GM19463 (cell line): ENCODE measurements around the gene DLX3.
"Not testable (repeated sequence)": the region's sequence is repeated elsewhere in the genome, so short reads cannot be mapped to it uniquely, and the experiment has no call there.

Experiments
- ATAC-seq: cut with Tn5 transposase; IDR thresholded peaks from one replicate; pipeline ENCODE4 v1.9.1; 2021; ENCODE audit warnings: mild to moderate bottlenecking, moderate library complexity; ENCODE audit not compliant: unreplicated experiment

The DLX3 gene

DNA sequence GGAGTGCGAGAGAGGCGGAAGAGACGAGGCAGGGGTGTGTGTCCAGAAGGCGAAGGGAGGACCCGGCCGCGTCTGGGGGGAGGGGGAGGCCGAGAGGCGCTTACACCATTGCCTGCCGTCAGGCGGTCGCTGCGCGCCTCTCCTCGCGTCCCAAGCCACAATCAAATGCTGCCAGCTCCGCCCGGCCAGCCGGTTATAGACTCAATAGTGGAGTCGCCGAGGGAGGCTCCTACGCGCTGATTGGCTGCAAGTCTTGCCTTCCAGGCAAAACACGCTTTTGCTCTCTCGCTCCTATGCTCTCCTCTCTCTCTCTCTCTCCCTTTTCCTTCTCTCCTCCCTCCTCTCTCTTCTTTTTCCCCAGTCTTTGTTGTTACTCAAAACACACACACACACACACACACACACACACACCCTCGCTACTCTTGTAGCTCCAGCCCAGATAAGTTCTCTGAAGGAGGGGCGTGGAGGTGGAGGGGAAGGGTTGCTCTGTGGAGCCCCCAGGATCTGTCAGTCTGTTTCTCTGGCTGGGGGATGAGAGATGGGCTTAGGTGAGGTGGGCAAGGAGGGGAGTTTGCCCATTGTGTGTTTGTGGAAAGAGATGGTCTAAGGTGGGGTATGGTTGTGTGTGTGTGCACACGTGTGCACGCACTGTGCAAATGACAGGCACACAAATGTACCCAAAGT is at the start of gene DLX3:
DLX3 (minus strand) TSS at position 170 of the 684 bp plus-strand sequence. CDS start 226 bp downstream, outside the sequence.
- no peak for ATAC-seq

DNA sequence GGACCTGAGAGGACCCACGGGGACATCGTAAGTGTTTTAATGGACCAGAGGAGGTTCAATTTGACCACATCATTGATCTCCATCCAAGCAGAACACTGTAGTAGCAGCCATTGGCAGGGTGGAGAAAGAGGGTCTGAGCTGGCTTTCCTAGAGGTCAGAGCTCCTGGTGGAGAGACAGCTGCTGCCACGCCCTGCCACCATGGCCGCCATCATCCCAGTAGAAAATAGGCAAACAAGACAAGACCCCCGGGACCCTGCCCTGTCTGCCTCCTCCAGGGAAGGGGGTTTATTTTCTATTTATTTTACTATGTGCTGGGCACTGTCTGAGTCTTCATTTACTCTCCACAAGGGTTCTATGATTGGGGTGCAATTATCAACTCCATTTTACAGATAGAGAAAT is 49.5 kb upstream of the DLX3 start:
- ATAC-seq, result no peak

DNA sequence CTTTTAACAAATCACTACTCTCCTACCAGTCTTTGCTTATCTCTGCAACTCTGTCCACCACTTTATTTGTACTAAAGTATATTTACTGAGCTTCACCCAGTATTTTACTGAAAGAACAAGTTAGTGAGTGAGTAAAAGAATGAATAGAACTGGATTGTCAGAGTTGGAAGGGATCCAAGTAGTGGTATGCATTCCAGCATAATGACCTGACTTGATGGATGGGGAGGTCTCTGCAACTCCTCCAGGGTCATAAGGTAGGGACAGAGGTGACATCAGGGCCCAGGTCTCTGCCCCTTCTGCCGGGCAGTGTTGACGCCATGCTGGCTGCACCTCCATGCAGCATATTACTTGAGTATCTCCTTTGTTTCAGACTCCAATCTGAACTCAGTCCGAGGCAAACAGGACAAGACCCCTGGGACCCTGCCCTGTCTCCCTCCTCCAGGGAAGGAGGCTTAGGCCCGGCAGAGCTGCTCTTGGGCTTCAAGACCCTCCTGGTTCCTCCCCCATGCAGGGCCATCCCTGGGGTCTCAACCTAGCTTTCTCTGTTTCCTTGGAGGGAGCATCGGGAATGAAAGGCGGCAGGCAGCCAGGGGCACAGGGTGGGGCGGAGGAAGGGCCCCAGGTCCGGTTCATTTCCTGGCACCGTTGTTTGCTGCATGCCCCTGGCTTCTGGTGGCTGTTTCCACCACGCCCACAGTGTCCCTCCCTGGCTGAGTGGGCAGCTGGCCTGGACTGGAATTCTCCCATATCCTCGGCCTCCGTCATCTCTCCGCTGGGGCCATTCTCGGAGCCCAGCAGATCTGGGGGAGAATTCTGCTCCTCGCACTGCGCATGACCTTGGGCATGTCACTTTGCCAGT is 48.5 kb upstream of the DLX3 start:
- ATAC-seq, result no peak

DNA sequence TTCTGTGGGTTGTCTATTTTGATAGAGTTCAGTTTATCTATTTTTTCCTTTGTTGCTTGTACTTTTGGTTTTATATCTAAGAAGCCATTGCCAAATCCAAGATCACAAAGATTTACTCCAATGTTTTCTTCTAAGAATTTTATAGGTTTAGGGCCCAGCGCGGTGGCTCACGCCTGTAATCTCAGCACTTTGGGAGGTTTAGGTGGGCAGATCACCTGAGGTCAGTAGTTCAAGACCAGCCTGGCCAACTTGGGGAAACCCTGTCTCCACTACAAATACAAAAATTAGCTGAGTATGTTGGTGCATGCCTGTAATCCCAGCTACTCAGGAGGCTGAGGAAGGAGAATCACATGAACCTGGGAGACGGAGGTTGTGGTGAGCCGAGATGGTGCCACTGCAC is 47.2 kb upstream of the DLX3 start:
- no peak for ATAC-seq

DNA sequence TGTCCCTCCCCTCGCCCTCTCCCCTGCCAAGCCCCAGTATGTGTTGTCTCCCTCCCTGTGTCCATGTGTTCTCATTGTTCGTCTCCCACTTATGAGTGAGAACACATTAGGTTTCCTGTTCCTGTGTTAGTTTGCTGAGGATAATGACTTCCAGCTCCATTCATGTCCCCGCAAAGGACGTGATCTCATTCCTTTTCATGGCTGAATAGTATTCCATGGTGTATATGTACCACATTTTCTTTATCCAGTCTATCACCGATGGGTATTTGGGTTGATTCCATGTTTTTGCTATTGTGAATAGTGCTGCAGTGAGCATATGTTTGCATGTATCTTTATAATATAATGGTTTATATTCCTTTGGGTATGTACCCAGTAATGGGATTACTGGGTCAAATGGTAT is 45.5 kb upstream of the DLX3 start:
- ATAC-seq, result not testable (repeated sequence)

DNA sequence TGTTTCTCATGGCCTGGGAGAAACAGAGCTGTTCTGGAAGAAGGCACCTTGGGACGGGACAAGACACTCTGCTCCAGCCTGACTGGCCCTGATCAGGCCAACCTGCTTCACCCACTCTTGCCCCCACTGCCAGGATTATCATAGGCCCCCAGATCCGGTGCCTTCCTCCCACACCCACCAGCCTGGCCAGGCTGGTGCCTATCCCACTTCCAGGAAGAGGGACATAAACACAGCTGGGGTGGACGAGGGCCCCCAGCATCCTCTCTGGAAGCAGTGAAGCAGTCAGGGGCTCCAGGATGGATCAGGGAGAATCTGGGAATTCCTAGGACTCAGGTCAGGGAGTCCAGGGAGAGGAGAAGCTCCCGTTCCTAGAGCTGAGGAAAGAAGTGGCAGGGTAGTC is 44.0 kb upstream of the DLX3 start:
- no peak for ATAC-seq

DNA sequence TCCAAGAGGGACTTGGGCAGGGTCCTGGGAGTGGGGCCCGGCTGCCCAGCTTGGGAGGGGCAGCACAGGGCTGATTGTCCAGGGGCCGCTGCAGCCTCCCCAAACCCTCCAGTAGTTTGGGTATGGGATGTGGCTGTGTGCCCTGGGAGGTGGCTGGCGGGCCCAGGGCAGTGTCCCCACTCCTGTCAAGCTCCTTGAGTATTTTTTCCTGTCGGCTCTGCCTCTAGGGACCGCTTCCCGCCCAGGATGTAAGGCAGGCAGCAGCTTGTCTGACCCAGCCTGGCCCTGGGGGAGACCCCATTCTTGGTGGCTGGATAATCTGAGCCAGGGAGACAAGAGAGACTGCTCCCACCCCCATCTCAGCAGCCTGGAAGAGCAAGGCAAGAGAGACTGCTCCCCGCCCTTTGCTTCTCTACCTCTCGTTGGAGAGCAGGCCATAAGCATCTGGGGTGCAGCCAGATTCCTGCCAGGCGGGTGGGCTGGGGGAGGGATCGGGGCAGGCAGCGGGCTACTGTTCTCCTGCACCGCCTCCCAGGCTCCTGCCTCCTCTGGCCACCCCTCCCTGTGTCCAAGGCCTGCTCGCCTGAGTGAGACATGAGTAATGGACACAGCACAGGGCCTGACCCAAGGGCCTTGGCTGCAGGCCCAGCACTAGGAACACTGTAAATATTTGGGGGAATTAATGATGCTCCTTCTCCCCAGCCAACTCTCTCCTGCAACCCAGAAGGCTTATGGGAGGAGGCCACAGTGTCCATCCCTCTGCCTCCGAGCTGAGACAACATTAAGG is 42.5 kb upstream of the DLX3 start:
- ATAC-seq, result no peak

DNA sequence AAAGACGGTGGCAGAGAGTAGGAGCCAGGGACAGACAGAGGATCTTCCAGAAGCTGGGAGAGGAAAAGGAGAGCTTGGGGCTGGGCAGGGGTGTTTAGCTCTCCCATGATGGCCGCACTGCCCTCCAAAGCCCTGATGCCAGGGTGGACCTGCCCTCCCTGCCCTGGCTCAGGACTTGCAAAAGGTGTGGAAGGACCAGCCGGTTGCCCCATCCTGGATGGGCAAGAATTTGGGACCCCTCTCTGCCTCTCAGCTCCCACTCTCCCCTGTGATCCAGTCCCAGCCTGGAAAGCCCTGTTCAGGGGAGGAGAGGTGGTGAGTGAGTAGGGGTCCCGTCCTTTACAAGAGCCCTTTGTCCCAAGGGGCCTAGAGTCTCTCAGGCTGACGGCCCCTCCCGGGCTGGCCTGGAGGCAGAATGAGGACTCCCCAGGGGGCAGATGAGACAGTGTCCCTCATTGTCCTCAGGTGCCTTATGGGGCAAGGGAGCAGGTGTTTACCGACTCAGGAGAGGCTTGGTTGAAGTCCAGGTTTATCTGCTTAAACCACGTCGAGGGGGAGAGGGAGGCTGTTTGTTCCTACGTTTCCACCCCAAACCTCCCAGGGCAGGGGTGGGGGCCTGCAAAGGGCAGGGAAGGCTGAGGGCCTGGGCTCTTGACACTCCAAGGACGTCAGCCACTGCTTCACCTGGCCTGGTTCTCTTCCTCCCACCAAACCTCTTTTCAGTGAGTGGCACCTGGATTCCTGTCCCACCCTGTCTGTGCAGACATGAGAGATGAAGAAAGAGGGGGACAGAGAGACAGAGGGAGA is 41.6 kb upstream of the DLX3 start:
- ATAC-seq, result no peak

DNA sequence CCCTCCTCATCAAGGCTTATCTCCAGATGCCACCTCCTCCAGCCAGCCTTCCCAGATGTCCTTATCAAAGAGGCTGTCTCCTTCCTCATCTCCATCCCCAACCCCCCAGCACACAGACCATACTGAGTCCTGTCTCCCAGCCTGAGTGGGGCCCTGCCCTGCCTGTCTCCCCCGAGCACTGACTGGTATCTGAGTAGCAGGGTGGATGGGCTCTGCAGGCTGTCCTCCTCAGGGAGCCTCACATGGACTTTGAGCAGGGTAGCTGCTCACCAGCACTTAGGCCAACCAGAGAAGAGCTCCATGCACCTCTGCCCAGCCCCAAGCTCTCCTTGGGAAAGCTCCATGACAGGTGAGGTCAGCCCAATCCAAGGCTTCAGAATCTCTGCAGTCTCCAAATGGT is 40.9 kb upstream of the DLX3 start:
- no peak for ATAC-seq

DNA sequence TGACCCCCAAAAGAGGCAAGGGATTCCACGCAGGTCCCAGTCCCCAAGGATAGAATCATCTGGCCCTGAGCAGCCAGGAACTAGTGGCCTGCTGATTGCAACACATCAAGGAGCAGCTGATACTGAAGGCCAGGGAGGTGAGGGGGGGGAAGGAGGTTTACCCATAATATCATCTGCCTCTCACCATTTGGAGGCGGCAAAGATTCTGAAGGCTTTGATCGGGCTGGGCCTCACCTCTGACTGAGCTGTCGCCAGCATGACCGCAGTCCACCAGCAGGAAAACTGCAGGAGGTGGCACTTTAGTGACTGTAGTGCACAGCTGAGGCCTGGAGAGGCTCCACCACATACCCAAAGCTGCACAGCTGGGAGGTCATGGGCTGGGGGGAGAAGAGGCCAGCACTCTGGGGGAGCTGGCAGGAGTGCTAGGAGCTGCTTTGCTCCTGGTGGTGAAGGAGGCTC is 40.4 kb upstream of the DLX3 start:
- ATAC-seq, result no peak

DNA sequence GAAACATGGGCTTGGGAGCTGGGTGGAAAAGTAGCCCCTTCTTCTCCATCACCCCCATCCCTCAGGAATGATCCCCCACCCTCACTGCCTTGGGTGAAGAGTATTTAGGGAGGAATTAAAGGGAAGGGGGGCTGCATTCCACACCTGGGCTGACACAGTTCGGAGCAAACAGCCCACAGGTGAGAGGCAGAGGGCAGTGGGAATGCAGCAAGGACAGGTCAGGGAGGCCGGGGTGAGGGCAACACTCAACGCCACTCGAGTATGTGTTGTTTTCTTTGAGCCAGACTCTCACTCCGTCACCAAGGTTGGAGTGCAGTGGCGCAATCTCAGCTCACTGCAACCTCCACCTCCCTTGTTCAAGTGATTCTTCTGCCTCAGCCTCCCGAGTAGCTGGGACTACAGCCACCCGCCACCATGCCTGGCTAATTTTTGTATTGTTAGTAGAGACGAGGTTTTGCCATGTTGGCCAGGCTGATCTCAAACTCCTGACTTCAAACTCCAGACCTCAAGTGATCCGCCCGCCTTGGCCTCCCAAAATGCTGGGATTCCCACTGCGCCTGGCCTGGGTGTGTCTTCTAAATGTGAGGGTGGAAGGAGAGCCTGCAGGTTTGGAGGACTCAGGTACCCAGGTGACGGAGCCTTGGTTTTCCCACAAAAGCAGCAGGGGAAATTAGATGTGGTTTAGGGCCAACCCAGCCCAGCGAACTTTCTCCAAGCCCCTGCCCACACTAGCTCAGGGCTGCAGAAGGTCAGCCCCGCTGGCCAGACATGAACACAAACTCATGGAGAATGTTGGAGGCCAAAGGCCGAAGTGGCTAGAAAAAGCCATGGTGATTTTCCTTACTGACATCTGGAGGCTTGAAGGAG is 39.7 kb upstream of the DLX3 start:
- no peak for ATAC-seq

DNA sequence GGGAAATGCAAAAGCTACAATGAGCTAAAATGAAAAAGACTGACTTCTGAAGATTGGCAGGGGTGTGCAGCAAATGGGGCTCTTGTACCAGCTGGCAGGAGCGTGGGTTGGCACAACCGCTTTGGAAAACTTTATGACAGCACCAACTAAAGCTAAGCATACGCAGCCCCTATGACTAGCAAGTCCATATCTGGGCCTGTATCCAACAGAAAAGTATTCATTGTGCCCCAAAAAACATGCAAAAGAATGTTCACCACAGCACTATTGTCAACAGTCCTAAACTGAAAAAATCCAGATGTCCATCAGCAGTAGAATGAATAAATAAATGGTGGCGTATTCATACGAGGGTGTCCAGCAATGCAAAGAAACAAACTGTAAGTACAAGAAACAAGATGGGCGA is 38.3 kb upstream of the DLX3 start:
- ATAC-seq, result no peak

DNA sequence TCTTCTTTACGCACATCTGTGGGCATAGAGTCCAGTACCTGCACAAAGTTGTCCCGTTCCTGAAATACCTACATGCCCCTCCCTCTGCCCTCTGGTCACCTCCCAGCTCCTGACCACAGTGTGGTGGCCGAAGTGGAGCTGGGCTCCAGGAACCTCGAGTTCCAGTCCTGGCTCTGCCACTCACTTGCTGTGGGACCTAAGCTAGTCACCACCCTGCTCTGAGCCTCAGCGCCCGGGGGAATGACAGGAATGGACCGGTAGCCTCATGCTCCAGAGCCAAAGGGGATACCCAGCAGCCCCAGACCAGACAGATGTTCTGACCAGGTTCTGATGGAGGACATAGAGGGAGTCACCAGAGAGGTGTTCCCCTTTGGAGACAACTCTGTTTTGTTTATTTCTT is 34.2 kb upstream of the DLX3 start:
- ATAC-seq, result no peak

DNA sequence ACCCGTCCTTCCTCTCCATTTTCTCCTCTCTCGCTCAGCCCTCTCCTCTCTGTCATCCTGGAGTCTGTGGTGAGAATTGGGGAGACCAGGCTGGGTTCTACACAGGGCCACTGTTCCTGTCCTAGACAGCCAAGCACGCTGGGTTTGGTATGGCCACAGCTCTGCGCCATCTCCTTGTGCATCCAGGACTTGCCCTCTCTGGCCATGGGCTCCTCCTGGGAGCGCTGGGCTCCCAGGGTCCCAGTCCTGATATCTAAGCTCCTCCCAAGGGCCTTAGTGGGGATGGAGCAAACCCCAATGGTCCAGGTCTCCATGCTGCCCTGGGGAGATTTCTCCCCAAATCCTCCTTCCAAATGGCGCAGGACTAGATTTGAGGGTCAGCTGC is 33.7 kb upstream of the DLX3 start:
- ATAC-seq, result no peak

DNA sequence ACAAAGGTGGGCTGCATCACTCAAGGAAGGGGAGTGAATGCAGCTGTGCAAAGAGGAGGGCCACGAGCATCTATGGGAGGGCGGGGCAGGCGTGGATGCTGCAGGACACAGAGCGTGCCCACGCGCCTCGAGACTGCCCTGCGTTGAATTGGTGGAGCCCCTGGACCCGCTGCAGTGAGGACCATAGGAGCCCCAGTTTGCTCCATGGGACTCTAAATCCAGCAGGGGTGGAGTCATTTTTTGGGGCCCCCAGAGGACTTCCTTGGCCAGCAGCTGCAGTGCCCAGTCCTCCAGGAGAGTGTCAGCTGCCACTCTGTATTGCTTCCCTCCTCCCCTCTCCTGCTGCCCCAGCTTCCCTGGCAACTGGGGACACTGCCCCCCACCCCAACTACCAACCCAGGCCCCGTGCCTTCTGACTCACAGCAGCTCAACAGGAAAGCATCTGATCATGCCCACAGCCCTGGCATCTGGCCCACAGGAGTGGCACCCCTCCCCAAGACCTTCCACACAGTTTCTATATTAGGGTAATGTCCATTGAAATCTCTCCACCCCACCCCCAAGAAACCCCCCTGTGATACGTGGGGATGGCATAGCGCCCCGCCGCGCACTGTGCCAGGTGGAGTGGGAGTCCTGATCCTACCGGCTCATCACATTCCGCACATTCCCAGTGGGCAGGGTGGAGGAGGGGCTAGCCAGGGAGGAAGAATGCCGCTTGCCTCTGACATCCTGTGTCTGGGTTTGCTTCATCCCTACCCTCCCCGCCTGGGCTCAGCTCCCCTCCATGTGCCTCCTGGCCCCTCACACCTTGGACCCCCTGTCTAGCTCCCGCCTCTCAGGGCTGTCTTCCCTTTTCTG is 33.1 kb upstream of the DLX3 start:
- no peak for ATAC-seq

DNA sequence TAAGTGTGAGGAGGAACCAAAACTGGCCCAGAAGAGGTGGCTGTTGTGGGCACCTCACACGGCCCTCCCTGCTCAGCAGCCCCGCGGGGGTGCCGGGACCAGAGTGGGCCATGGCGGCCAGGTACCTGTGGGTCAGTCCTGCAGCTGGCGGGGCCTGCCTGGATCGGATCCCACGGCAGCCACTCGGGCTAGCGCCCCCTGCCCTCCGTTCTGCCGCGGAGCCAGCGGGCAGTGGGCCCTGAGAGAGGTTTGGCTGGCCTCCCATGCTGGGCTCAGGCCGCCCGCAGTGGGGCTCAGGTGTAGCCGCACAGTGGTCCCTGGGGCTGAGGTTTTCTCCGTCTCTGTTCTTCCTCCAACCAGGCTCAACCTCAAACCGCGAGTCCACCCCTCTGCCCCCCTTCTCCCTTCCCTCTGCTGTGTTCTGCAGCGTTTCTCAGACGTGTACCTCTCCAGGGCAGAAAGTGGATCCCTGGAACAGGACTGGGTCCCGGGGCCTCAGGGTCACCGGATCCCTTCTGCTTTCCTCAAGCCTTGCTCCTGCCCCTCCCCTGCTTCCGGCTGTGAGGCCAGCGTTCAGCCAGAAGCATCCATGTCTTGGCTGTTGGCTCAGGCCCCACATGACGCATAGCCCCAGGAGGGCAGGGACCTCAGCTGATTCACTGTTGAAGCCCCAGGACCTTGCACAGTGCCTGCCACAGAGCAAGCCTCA is 32.3 kb upstream of the DLX3 start:
- ATAC-seq, result no peak

DNA sequence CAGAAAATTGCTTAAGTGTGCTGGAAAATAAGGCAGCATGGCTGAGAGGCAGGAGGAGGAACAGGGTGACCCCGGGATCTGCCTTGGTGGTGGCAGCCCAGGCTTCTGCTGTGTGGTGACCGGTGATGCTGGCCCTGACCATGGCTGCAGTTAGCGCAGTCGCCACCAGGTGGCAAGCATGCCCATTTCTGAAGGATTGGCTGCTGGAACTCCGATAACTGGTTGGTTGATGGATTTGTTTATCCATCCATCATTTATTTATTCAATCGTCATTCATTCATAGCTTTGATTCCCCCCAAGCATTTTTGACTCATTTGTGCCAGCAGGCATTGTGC is 31.8 kb upstream of the DLX3 start:
- ATAC-seq, result no peak

DNA sequence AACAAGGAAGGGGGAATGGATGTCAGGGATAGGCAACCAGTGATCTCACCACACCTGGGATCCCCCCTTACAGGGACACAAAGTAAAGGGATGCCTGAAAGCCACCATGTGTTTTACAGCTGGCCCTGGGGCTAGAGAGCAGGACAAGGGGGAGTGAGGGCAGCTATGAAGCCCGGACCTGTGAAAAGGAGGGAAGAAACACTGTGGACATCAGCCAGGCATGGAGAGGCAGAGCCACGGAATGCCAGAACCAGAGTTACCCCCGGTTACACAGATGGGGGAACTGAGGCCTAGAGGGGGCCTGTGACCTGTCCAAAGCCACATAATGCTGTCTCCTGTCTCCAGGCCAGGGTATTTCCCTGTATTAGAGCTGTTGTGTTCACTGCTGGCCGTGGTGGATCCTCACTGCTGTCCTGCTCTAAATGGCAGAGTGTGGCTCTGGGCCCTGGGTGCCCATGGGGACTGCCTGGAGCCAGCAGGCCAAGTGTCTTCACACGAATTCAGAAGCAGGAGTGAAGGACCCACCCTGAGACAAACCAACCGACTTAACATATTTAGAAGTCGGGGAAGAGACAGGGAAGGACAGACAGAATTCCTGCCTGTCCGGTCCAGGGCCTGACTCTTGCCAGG is 31.1 kb upstream of the DLX3 start:
- ATAC-seq, result no peak
